ENCODE data around the gene TAF4B. TPM values are rescaled to one million over a fixed set of nuclear protein-coding genes. Genes with fewer than 3 reads are reported as not detected.

Gene TAF4B
- total RNA-seq, 4 donors from 2014 or later, result 9.9 to 14.5 (median 11.3) TPM

DNA sequence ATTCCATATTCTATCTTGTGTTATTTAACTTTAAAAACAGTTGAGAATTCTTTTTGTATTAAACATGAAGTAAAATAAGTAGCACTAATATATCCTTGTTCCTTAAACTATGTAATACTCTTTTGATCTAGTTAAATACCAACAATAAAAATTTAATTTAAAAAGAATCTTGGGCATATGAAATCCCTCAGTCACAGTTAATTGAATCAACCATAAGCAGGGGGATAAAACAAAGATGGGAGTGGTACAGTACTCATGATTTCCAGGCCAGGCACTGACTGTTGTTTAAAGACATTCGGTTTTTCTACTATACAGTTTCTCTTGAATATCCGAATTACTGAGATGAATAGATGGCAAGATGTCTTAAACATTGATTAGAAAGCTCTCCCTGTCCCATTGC is 99.5 kb downstream of the TAF4B start:
- TF ChIP-seq, protein P1, sequence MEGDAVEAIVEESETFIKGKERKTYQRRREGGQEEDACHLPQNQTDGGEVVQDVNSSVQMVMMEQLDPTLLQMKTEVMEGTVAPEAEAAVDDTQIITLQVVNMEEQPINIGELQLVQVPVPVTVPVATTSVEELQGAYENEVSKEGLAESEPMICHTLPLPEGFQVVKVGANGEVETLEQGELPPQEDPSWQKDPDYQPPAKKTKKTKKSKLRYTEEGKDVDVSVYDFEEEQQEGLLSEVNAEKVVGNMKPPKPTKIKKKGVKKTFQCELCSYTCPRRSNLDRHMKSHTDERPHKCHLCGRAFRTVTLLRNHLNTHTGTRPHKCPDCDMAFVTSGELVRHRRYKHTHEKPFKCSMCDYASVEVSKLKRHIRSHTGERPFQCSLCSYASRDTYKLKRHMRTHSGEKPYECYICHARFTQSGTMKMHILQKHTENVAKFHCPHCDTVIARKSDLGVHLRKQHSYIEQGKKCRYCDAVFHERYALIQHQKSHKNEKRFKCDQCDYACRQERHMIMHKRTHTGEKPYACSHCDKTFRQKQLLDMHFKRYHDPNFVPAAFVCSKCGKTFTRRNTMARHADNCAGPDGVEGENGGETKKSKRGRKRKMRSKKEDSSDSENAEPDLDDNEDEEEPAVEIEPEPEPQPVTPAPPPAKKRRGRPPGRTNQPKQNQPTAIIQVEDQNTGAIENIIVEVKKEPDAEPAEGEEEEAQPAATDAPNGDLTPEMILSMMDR (IDR thresholded peaks at IDR 0.05; ENCODE audit: low read depth), result no peak

DNA sequence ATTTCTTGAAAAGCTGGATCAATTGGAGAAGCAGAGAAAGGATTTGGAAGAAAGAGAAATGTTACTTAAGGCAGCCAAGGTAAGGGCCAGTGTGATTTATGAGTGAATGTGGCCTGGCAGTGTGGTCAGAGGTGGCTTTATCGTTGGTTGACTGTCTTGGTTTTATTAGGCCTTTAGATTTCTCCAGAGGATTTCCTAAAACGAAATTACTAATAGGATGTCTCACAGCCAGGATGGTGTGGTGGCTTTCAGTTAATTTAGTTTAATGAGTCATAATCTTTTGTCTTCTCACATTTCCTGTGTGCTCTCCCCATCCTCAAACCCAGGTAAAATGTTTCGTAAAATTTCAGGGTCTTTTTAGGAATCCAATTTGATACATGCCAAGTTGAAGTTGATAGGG is 100.8 kb downstream of the TAF4B start:
- TF ChIP-seq, protein P1 (IDR thresholded peaks at IDR 0.05; ENCODE audit: low read depth), result no peak

DNA sequence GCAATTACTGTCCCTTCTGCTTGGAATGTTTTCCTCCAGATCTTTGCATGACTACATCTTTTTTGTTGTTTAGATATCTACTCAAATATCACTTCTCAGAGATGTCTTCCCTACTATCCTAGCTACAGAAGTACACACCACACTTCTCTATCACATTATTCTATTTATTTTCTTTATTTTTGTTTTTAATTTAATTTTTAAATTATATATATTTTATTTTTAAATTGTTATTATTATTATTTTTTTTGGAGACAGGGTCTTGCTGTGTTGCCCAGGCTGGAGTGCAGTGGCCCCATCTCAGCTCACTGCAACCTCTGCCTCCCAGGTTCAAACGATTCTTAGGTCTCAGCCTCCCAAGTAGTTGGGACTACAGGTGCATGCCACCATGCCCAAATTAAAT is 106.7 kb downstream of the TAF4B start:
- TF ChIP-seq, protein P1 (IDR thresholded peaks at IDR 0.05; ENCODE audit: low read depth), result no peak

DNA sequence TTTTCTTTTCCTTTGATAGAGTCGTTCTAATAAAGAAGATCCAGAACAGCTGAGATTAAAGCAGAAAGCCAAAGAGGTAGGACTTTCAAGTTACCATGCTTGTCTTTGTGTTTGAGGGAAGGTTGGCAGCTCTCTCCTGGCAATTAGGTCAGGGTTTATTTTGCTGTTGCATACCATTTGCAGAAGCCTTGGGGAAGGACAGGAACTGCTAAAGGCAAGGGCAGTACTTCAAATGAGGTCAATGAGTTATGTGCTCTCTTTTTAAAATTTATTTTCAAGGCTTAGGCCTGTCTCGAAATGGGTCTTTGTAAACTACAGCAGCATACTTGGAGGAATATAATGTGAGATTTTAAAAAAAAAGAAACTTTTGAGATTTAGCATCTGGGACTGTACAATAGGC is 108.9 kb downstream of the TAF4B start:
- TF ChIP-seq, protein P1 (IDR thresholded peaks at IDR 0.05; ENCODE audit: low read depth), result no peak

DNA sequence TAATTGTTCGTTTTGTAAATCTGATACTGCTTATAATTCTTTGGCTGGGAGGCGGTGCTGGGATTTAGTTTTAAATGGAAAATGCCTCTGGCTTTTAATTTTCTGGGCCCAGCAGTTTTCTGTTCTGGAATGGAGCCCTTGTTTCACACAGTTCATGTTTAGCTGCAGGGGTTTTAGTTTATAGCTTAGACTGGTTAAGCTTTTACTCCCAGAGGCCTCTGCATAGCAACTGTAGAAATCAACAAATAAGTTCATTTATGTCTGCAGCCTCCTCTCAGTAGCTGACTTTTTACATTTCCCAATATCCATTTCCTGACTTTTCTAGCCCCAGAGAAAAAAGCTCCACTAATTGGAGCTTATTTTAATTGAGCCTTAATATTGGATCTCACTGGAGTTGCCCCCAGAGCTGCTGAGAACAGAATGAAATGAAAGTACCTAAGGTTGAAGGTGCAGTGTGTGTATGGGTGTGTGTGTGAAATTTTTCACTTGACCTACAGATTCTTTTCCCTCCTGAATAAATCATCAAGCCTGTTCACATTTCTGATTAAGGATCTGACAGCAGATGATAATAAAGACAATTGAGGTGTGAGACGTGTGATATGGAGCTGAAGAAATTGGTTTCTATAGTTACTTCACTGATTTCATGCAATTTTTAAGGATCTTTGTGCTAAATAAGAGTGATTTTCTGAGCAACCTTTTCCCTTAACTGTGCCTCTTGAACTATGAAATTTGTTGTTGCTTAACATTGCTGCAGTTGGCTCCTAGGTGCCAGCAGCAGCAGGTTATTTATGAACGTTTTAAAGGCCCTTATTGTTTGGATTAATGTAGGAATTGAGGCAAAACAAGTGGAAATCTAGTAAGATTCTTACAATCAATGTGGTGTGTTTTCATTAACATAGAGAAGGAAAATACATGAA is 109.6 kb downstream of the TAF4B start:
- TF ChIP-seq, protein P1 (IDR thresholded peaks at IDR 0.05; ENCODE audit: low read depth), result no peak

DNA sequence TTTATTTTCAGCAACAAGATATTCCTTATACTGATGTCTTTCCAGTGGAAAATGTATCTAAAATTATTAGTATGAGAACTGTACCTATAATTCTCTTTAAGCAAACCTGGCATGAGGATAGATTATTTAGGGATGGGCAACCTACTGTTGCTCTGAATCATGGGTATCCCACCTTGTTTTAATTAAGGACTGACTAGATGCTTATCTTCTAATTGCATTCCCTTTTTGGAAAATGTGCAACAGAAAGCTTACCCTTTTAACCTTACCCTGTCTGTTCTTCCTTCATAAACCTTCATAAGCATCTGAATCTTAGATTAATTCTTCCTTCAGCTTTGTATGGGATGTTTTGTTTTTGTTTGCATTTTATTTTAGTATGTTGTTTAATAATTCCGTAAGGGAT is 110.3 kb downstream of the TAF4B start:
- TF ChIP-seq, protein P1 (IDR thresholded peaks at IDR 0.05; ENCODE audit: low read depth), result no peak

DNA sequence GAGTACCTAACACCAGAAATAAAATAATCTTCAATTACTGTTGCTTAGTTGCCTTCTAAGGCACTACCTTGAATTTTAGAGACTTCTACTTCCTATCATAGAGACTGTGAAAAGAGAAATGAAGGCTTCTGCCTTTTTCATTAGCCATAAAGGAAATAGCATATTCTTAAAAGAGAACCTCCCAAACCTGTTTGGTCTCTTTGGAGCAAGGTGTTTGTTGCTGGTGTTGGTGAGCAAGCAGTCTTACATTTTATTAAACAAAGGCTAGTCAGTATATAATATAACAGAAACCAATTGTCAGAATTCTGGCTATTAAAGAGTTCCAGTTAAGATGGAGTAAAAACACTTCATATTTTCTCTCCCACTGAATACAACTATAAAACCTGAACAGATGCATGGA is 116.4 kb downstream of the TAF4B start:
- TF ChIP-seq, protein P1 (IDR thresholded peaks at IDR 0.05; ENCODE audit: low read depth), result no peak
